ENCODE data around the gene ASTN2. TPM values are rescaled to one million over a fixed set of nuclear protein-coding genes. Genes with fewer than 3 reads are reported as not detected.

The ASTN2 gene
- total and polyA plus RNA-seq, 10 donors, result 0.87 to 6.1 (median 3.7) TPM

DNA sequence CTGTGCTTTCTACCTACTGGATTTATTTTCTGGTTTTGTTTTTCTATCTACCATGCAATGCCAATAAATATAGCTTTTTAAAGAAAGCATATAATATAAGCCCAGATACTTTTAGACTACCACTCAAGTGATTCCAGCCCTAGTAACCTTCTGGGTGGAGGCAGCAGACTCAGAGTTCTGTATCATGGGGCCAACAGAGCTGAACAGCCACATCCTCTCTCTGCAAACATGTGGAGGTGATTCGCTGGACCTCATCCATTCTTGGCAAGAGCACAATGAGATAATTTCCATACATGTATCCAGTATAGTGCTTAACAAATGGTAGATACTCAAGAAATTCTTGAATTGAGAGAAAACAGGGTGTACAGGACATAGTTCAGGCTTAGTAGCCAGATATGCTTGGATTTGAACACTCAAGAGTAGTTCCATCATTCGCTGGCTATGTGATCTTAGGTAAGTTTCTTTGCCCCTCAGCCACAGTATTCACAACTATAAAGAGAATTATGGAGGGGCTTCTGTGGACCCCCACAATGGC lies 124.5 kb downstream of the ASTN2 start:
- intact Hi-C loops (cut with DNase I; ENCODE audit: low total_unique reads), result no loop called here
- Histone ChIP-seq H3K36me3 (no peaks in the 10 kb centered on the region), H3K4me3 (no peak overlapping the region), H3K9me3 (no peaks in the 10 kb centered on the region), H3K27me3 (replicated peaks in 1 of 7) (no peaks in the 10 kb centered on the region), H3K4me1 (no peaks in the 10 kb centered on the region), H3K27ac (no peak overlapping the region)
- TF ChIP-seq POLR2A (IDR thresholded peaks at IDR 0.05) (no peak), POLR2AphosphoS5 (IDR thresholded peaks at IDR 0.05) (no peak)
- TF ChIP-seq, protein P1, sequence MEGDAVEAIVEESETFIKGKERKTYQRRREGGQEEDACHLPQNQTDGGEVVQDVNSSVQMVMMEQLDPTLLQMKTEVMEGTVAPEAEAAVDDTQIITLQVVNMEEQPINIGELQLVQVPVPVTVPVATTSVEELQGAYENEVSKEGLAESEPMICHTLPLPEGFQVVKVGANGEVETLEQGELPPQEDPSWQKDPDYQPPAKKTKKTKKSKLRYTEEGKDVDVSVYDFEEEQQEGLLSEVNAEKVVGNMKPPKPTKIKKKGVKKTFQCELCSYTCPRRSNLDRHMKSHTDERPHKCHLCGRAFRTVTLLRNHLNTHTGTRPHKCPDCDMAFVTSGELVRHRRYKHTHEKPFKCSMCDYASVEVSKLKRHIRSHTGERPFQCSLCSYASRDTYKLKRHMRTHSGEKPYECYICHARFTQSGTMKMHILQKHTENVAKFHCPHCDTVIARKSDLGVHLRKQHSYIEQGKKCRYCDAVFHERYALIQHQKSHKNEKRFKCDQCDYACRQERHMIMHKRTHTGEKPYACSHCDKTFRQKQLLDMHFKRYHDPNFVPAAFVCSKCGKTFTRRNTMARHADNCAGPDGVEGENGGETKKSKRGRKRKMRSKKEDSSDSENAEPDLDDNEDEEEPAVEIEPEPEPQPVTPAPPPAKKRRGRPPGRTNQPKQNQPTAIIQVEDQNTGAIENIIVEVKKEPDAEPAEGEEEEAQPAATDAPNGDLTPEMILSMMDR (IDR thresholded peaks at IDR 0.05 in 8 of 11, conservative IDR thresholded peaks at IDR 0.05 in 3 of 11), result no peak
- no peak for DNase-seq
- 78 to 91% (median 88%) methylated on average over 2 of the region's 2 CpGs for WGBS, 5 donors

DNA sequence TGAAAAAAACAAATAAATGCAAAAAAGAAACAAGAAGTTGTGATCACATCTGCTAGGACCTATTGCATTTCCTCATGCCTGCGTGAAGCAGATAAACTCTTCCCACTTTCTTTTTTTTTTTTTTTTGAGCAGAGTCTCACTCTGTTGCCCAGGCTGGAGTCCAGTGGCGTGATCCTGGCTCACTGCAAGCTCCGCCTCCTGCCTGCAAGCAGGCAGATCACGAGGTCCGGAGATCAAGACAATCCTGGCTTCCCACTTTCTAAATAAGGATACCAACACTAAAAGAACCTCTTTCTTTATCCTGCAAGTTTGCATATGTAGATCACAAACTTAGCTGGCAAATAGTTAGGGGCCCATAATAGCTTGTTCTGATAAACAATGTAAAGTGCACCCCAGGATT lies 128.6 kb downstream of the ASTN2 start:
- Histone ChIP-seq H3K4me3 (no peak overlapping the region), H3K27ac (no peak overlapping the region), H3K36me3 (no peaks in the 10 kb centered on the region), H3K9me3 (no peaks in the 10 kb centered on the region), H3K4me1 (no peaks in the 10 kb centered on the region), H3K27me3 (replicated peaks in 1 of 7) (no peaks in the 10 kb centered on the region)
- 61 to 75% (median 66%) methylated on average over 5 of the region's 5 CpGs for WGBS, 5 donors
- DNase-seq, result no peak
- TF ChIP-seq POLR2A (IDR thresholded peaks at IDR 0.05) (no peak), POLR2AphosphoS5 (IDR thresholded peaks at IDR 0.05) (no peak)
- TF ChIP-seq, protein P1 (IDR thresholded peaks at IDR 0.05 in 8 of 11, conservative IDR thresholded peaks at IDR 0.05 in 3 of 11), result no peak
- intact Hi-C loops (cut with DNase I; ENCODE audit: low total_unique reads), result no loop called here

DNA sequence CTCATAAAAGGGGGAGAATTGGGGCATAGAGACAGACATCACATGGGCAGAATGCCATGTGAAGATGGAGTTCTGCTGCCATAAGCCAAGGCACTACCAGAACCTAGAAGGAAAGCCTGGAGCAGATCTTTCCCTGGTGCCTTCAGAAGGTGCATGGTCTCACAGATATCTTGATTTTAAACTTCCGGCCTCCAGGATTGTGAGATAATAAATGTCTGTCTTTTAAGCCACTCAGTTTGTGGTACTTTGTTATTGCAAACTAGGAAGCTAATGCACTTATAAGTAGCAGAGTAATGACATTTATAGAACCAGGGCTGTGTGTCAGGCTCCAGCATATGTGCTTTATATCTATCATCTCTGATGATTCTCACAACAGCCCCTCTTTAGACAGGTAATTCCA lies 130.4 kb downstream of the ASTN2 start:
- no peak for DNase-seq
- intact Hi-C loops (cut with DNase I; ENCODE audit: low total_unique reads), result no loop called here

DNA sequence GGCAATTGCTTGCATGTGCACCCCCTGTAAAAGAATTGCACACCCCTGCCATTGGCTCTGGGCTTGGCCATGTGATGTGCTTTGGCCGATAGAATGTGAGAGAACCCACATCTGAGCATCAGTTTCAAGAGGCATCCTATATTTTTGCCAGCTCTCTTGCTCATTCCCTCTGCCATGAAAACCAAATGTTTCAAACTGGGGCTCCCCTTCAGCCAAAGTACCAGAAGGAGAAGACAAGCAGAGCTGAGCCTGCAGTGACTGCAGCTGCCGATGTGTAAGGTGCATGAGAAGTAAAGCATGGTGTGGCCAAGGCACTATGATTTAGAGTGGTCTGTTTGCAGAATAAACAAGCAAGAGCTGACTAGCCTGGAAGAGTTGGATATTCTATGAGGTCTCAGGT lies 132.3 kb downstream of the ASTN2 start:
- no peaks in the 10 kb centered on the region for H3K9me3 ChIP-seq
- no peaks in the 10 kb centered on the region for H3K36me3 ChIP-seq
- TF ChIP-seq POLR2A (IDR thresholded peaks at IDR 0.05) (no peak), POLR2AphosphoS5 (IDR thresholded peaks at IDR 0.05) (no peak)
- TF ChIP-seq, protein P1 (IDR thresholded peaks at IDR 0.05 in 8 of 11, conservative IDR thresholded peaks at IDR 0.05 in 3 of 11), result no peak
- no peaks in the 10 kb centered on the region for H3K27me3 ChIP-seq (replicated peaks in 1 of 7)
- no peak overlapping the region for H3K27ac ChIP-seq
- DNase-seq, result no peak
- WGBS, 5 donors, result 48 to 100% (median 93%) methylated on average over 2 of the region's 2 CpGs
- intact Hi-C loops (cut with DNase I; ENCODE audit: low total_unique reads), result no loop called here
- no peaks in the 10 kb centered on the region for H3K4me1 ChIP-seq
- H3K4me3 ChIP-seq, result no peak overlapping the region

More for the DNA sequence above, 130.4 kb downstream of the ASTN2 start:
- Histone ChIP-seq H3K27me3 (replicated peaks in 1 of 7) (no peaks in the 10 kb centered on the region), H3K27ac (no peak overlapping the region), H3K4me3 (no peak overlapping the region), H3K9me3 (no peaks in the 10 kb centered on the region), H3K36me3 (no peaks in the 10 kb centered on the region), H3K4me1 (no peaks in the 10 kb centered on the region)
- TF ChIP-seq POLR2A (IDR thresholded peaks at IDR 0.05) (no peak), POLR2AphosphoS5 (IDR thresholded peaks at IDR 0.05) (no peak)
- TF ChIP-seq, protein P1 (IDR thresholded peaks at IDR 0.05 in 8 of 11, conservative IDR thresholded peaks at IDR 0.05 in 3 of 11), result no peak
- WGBS, 5 donors, result 87 to 100% (median 90%) methylated on average over 1 of the region's 1 CpG

Data from spleen (tissue), 11 donors.